B cell (primary cell): Measurements from ENCODE around the gene CALHM4.

Experiments used
- EZH2 ChIP-seq: IDR thresholded peaks from 2 replicates; pipeline ENCODE4 v1.6.1; 2012; ENCODE audit warnings: borderline replicate concordance, low read depth, mild to moderate bottlenecking, moderate library complexity, low read length; ENCODE audit not compliant: insufficient read depth, poor library complexity, severe bottlenecking
- TF ChIP-seq, protein P1 (sequence below): fragments of 200-600 bp; IDR thresholded peaks from one replicate; pipeline ENCODE4 v1.8.0; 2022; ENCODE audit warnings: antibody characterized with exemption, mild to moderate bottlenecking

DNA sequence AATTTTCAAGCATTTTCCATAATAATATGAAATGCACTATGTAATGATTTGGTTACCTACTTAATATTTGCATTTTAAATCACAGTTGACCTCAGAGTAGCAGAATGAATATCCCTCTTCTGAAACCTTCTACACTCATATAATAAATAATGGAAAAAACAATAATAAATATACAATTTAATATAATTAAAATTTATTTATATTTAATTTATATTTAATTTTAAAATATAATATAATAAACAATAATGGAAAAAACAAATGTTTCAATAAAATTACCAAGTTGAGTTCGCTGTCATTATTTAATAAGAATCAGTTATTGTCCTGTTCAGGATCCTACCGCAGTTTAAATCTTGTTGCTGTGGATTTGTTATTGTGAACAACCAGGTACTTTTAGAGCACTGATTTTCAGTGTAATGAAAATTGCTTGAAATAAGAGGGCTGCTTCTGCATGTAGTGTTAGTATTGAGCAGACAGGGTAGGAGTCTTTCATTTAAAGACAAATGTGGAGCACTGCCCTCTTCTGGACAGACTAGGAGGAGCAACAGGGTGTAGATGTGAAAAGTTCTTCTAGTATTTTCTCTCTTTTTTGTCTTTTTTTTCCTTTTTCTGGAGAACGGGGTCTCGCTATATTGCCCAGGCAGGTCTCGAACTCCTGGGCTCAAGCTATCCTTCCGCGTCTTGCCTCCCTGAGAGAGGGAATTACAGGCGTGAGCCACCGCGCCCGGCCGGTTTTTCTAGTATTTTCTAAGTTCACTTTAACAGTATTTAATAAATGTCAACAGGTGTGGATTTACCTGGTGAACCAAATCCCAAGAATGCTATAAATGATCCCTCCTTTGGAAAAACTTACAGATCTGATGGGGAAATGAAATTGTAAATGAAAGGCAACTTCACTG is 21.6 kb upstream of the CALHM4 start:
- TF ChIP-seq, protein P1, sequence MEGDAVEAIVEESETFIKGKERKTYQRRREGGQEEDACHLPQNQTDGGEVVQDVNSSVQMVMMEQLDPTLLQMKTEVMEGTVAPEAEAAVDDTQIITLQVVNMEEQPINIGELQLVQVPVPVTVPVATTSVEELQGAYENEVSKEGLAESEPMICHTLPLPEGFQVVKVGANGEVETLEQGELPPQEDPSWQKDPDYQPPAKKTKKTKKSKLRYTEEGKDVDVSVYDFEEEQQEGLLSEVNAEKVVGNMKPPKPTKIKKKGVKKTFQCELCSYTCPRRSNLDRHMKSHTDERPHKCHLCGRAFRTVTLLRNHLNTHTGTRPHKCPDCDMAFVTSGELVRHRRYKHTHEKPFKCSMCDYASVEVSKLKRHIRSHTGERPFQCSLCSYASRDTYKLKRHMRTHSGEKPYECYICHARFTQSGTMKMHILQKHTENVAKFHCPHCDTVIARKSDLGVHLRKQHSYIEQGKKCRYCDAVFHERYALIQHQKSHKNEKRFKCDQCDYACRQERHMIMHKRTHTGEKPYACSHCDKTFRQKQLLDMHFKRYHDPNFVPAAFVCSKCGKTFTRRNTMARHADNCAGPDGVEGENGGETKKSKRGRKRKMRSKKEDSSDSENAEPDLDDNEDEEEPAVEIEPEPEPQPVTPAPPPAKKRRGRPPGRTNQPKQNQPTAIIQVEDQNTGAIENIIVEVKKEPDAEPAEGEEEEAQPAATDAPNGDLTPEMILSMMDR = peak; percentile 90
- TF ChIP-seq EZH2 = no peak
